Measurements from ENCODE around the gene BICC1.
"Not testable (repeated sequence)": the region's sequence is repeated elsewhere in the genome, so short reads cannot be mapped to it uniquely, and the experiment has no call there.

BICC1 gene

DNA sequence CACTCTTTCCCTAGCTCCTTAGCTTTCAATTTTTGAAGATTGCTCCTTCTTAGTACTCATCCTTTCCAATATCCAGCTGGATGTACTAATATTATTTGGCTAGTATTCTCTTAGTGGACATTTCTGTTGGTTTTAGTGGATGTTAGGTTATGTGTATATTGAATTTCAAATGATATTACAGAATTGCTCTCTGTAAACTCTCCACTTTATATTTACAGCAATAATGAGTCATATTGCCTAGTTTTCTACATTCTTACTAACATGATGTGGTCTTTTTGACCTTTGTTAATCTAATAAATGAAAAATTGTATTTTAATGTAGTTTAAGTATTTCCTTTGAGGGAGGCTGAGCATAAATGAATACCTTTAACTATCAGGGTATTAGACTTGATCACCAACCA lies 69.4 kb downstream of the BICC1 start:
- Histone ChIP-seq H3K4me1 (ENCODE audit: control insufficient read depth, insufficient read depth, low read length, poor library complexity, severe bottlenecking) (no peaks in the 10 kb centered on the region), H3K27ac (ENCODE audit: low read depth, low read length, severe bottlenecking) (no peak overlapping the region), H3K9me3 (ENCODE audit: control insufficient read depth, low read length) (no peaks in the 10 kb centered on the region), H3K36me3 (ENCODE audit: control insufficient read depth, insufficient read depth, low read length) (no peaks in the 10 kb centered on the region), H3K4me3 (ENCODE audit: extremely low read depth, insufficient read depth, low read length, poor library complexity, severe bottlenecking) (no peak overlapping the region)

DNA sequence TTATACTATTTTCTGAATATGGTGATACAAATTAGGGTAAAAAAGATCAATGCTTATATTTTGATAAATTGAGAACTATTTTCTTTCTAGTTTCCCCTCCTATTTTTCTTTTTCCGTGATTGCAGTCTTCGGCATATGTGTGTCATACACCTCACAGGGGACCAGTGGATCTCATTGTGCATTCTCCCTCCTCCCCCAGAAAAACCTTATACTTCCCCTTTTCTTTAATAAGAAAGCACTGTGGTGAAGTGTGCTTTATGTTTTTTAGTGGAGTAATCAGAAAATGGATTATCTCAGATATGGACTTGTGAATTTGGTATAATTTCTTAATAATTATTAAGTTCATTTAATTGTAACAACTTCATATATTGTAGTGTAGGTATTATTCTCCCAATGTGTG lies 72.8 kb downstream of the BICC1 start:
- no peaks in the 10 kb centered on the region for H3K9me3 ChIP-seq (ENCODE audit: control insufficient read depth, low read length)
- no peaks in the 10 kb centered on the region for H3K4me1 ChIP-seq (ENCODE audit: control insufficient read depth, insufficient read depth, low read length, poor library complexity, severe bottlenecking)
- WGBS, 2 experiments (ENCODE audit: insufficient coverage in 2 of 2) = 100% methylated on average over 2 of the region's 2 CpGs; no CpG with 5 or more reads in 1 of the 2 experiments
- no peak overlapping the region for H3K4me3 ChIP-seq (ENCODE audit: extremely low read depth, insufficient read depth, low read length, poor library complexity, severe bottlenecking)
- no peaks in the 10 kb centered on the region for H3K36me3 ChIP-seq (ENCODE audit: control insufficient read depth, insufficient read depth, low read length)
- no peak overlapping the region for H3K27ac ChIP-seq (ENCODE audit: low read depth, low read length, severe bottlenecking)

DNA sequence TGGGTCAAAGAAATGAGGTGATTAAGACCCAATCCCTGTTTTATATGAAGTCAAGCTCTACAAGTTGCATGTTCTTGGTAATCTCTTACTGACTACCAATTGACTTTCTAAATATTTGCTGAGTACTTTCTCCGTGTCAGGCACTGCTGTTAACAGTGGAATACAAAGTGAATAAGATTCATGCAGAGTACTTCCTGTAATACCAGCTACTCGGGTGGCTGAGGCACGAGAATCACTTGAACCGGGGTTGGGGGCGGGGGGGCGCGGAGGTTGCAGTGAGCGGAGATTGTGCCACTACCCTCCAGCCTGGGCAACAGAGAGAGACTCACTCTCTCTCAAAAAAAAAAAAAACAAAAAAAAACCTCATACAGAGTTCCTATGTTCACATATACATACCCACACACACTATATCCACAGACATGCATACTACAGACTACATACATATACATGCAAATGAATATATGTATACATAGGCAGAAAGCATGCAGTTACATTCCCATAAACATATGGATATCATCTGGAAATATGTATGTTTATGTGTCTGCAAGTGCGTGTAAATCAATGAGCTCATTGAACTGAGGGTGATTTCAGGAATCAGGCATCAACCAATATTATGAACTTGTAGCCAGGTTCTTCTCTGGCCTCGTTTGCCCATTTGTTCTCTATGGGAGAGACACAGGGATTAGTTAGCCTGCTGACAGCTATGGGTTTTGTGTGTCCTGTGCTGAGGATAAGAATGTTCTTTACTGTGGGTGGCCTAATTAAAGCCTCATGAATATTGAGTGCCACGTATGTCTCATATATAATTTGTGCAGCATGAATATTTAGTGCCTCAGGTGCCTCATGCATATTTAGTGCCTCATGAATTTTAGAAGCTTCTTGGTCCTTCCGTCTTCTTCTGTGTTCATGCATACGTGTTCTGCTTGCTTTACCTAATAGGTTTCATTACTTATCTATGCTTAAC lies 73.9 kb downstream of the BICC1 start:
- no peaks in the 10 kb centered on the region for H3K9me3 ChIP-seq (ENCODE audit: control insufficient read depth, low read length)
- 85 to 91% methylated on average over 5 to 13 of the region's 13 CpGs for WGBS, 2 experiments (ENCODE audit: insufficient coverage in 2 of 2)
- H3K4me1 ChIP-seq (ENCODE audit: control insufficient read depth, insufficient read depth, low read length, poor library complexity, severe bottlenecking) = no peaks in the 10 kb centered on the region
- no peak overlapping the region for H3K27ac ChIP-seq (ENCODE audit: low read depth, low read length, severe bottlenecking)
- H3K4me3 ChIP-seq (ENCODE audit: extremely low read depth, insufficient read depth, low read length, poor library complexity, severe bottlenecking) = no peak overlapping the region
- no peaks in the 10 kb centered on the region for H3K36me3 ChIP-seq (ENCODE audit: control insufficient read depth, insufficient read depth, low read length)

DNA sequence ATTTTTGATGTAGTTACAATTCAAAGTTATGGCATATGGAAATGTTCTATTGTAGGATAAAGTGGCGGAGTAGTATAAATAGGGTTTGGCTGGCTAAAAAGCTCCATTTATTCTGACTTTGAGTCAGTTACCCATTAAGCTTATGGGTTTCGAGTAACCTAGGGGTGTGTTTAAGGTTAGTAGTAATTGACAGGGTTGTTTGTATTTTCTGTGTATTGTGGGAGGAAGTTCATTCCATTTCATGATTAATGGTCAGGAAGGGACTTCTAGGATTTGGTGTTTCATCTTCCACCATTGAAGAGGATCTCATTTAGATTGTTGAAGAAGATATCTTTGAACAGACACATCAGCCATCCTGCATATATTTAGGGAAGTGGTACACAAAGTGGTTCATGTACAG lies 75.0 kb downstream of the BICC1 start:
- no peaks in the 10 kb centered on the region for H3K9me3 ChIP-seq (ENCODE audit: control insufficient read depth, low read length)
- no peak overlapping the region for H3K4me3 ChIP-seq (ENCODE audit: extremely low read depth, insufficient read depth, low read length, poor library complexity, severe bottlenecking)
- 79 to 100% methylated on average over 2 of the region's 2 CpGs for WGBS, 2 experiments (ENCODE audit: insufficient coverage in 2 of 2)
- H3K27ac ChIP-seq (ENCODE audit: low read depth, low read length, severe bottlenecking) = no peak overlapping the region
- H3K36me3 ChIP-seq (ENCODE audit: control insufficient read depth, insufficient read depth, low read length) = no peaks in the 10 kb centered on the region
- H3K4me1 ChIP-seq (ENCODE audit: control insufficient read depth, insufficient read depth, low read length, poor library complexity, severe bottlenecking) = no peaks in the 10 kb centered on the region

DNA sequence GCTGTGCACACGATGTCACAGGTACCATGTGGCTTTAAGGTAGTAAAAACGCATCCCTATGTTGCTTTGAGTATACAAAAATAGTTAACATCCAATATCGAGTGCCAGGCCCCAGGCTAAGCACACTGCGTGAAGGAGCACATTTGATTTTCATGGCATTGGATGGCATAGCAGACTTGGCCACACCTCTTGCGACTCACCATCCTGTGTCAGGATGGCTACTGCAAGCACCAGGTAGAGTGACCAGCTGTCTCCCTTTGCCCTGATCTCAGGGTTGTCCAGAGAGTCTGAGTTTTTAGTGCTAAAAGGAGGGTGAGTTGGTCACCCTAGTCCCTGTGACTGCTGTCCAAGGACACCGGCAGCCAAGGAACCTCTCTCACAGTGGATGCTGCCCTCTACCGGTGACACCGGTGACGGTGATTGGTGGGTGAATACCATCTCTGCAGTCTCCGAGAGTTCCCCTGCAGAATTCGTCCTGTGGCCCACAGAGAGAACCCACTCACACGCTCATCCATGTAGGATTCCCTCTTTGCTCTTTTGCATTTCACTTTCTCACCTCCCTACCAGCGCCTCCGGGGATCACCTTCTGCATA lies 76.1 kb downstream of the BICC1 start:
- H3K9me3 ChIP-seq (ENCODE audit: control insufficient read depth, low read length) = no peaks in the 10 kb centered on the region
- H3K27ac ChIP-seq (ENCODE audit: low read depth, low read length, severe bottlenecking) = no peak overlapping the region
- 93 to 95% methylated on average over 9 to 14 of the region's 14 CpGs for WGBS, 2 experiments (ENCODE audit: insufficient coverage in 2 of 2)
- no peaks in the 10 kb centered on the region for H3K36me3 ChIP-seq (ENCODE audit: control insufficient read depth, insufficient read depth, low read length)
- H3K4me3 ChIP-seq (ENCODE audit: extremely low read depth, insufficient read depth, low read length, poor library complexity, severe bottlenecking) = no peak overlapping the region
- H3K4me1 ChIP-seq (ENCODE audit: control insufficient read depth, insufficient read depth, low read length, poor library complexity, severe bottlenecking) = no peaks in the 10 kb centered on the region

DNA sequence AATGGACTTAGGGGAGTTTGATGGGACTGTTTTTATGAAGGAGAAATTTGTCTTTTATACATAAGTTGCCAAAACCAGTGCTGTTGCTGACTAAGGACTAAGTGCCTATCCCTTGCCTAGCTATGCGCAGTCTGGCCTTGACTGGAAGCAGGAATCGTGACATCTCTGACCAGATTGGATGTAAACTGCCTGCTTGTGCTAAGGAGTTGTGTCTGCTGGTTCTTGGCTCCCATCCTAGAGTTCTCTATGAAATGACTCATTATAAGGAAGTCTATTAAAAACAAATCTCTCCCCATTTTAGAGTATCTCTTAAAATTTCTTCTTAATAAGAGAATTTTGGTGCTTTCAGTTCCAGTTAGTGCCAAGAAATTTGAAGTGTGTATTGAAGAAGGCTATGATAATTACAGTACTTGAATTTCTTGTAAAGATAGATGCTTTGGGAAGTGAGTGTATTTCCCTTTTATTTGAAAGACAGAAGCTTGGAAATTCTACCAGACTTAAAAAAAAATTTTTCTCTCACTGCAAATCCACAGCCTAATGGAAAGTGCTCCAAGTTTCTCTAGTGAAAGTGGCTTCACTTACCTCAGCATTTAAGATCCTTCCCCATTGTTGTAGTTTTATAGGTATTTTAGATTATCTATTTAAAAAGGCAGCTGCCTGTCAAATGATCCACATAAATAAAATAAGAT lies 77.6 kb downstream of the BICC1 start:
- H3K36me3 ChIP-seq (ENCODE audit: control insufficient read depth, insufficient read depth, low read length) = no peaks in the 10 kb centered on the region
- no peak overlapping the region for H3K27ac ChIP-seq (ENCODE audit: low read depth, low read length, severe bottlenecking)
- WGBS, 2 experiments (ENCODE audit: insufficient coverage in 2 of 2) = 83 to 100% methylated on average over 1 of the region's 2 CpGs
- no peaks in the 10 kb centered on the region for H3K9me3 ChIP-seq (ENCODE audit: control insufficient read depth, low read length)
- no peak overlapping the region for H3K4me3 ChIP-seq (ENCODE audit: extremely low read depth, insufficient read depth, low read length, poor library complexity, severe bottlenecking)
- H3K4me1 ChIP-seq (ENCODE audit: control insufficient read depth, insufficient read depth, low read length, poor library complexity, severe bottlenecking) = no peaks in the 10 kb centered on the region

DNA sequence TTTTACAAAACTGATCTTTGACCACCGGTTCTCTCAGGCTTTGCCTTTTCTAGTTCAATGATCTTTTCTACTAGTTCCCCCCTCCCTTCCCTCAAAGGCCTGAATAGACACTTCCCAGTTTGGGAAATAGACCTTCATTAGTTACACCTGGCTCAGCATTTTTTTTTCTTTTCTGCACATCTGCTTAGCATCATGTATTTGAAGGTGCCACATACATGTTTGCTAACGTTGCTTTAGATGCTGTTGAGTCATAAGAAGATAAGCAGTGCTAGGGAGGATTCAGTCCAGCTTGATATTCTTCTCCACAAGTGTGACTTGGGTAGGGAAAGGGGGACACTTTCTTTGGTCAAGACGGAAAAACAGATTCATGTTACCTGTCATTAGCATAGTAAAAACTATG lies 78.3 kb downstream of the BICC1 start:
- Histone ChIP-seq H3K36me3 (ENCODE audit: control insufficient read depth, insufficient read depth, low read length) (no peaks in the 10 kb centered on the region), H3K9me3 (ENCODE audit: control insufficient read depth, low read length) (no peaks in the 10 kb centered on the region), H3K4me1 (ENCODE audit: control insufficient read depth, insufficient read depth, low read length, poor library complexity, severe bottlenecking) (no peaks in the 10 kb centered on the region), H3K4me3 (ENCODE audit: extremely low read depth, insufficient read depth, low read length, poor library complexity, severe bottlenecking) (no peak overlapping the region), H3K27ac (ENCODE audit: low read depth, low read length, severe bottlenecking) (no peak overlapping the region)
- 79 to 88% methylated on average over 1 to 3 of the region's 3 CpGs for WGBS, 2 experiments (ENCODE audit: insufficient coverage in 2 of 2)

DNA sequence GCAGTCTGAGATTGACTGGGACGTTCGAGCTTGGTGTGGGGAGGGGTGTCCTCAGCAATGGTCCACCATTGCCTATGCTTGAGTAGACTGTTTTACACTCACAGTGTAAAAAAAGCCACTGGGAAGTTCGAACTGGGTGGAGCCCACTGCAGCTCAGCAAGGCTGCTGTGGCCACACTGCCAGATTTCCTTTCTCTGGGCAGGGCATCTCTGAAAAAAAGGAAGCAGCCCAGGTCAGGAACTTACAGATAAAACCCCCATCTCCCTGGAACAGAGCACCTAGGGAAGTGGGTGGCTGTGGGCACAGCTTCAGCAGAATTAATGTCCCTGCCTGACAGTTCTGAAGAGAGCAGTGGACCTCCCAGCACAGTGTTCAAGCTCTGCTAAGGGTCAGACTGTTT lies 80.3 kb downstream of the BICC1 start:
- H3K4me3 ChIP-seq (ENCODE audit: extremely low read depth, insufficient read depth, low read length, poor library complexity, severe bottlenecking) = no peak overlapping the region
- H3K27ac ChIP-seq (ENCODE audit: low read depth, low read length, severe bottlenecking) = no peak overlapping the region
- 0% methylated on average over 1 of the region's 3 CpGs; no CpG with 5 or more reads in 1 of the 2 experiments for WGBS, 2 experiments (ENCODE audit: insufficient coverage in 2 of 2)
- H3K36me3 ChIP-seq (ENCODE audit: control insufficient read depth, insufficient read depth, low read length) = no peaks in the 10 kb centered on the region
- no peaks in the 10 kb centered on the region for H3K9me3 ChIP-seq (ENCODE audit: control insufficient read depth, low read length)
- no peaks in the 10 kb centered on the region for H3K4me1 ChIP-seq (ENCODE audit: control insufficient read depth, insufficient read depth, low read length, poor library complexity, severe bottlenecking)

DNA sequence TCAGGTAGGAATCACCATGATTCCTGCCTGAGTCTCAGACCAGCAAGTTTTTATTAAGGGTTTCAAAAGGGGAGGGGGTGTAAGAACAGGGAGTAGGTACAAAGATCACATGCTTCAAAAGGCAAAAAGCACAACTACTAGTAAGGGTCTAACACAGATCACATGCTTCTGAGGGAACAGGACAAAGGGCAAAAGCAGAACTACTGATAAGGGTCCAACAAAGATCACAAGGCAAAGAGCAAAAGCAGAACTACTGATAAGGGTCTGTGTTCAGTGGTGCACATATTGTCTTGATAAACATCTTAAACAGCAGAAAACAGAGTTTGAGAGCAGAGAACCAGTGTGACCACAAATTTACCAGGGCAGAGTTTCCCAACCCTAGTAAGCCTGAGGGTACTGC lies 84.5 kb downstream of the BICC1 start:
- H3K27ac ChIP-seq (ENCODE audit: low read depth, low read length, severe bottlenecking); H3K9me3 ChIP-seq (ENCODE audit: control insufficient read depth, low read length); H3K36me3 ChIP-seq (ENCODE audit: control insufficient read depth, insufficient read depth, low read length); H3K4me3 ChIP-seq (ENCODE audit: extremely low read depth, insufficient read depth, low read length, poor library complexity, severe bottlenecking); H3K4me1 ChIP-seq (ENCODE audit: control insufficient read depth, insufficient read depth, low read length, poor library complexity, severe bottlenecking): not testable (repeated sequence)

DNA sequence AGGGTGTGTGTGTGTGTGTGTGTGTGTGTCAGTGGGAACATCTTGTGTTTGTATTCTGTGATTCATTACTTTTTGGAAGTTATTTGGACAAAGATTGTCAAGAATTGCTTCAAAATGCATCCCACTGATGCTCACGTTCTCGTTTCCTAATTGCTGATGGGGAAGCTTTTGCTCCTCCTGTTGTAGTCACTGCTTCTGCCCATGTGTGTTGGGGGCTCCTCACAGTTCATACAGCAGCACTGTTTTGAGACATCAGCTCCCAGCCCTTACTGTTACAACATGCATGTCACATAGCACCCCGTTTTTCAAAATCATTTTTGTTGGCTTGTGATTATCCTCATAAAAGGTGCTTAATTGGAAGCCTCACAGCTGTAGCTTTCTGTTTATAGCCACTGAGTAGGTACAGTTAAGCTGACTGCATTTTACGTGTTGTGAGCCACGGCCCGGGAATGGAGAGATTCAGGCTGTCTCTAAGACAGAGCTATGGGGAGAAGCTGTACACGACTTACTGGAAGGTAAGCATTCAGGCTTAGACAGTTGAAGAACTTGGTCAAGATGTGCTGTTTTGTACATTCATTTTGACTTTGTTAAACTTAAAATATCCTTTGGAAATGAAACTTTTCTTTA lies 87.4 kb downstream of the BICC1 start:
- Histone ChIP-seq H3K36me3 (ENCODE audit: control insufficient read depth, insufficient read depth, low read length) (no peaks in the 10 kb centered on the region), H3K27ac (ENCODE audit: low read depth, low read length, severe bottlenecking) (no peak overlapping the region), H3K4me3 (ENCODE audit: extremely low read depth, insufficient read depth, low read length, poor library complexity, severe bottlenecking) (no peak overlapping the region), H3K9me3 (ENCODE audit: control insufficient read depth, low read length) (no peaks in the 10 kb centered on the region), H3K4me1 (ENCODE audit: control insufficient read depth, insufficient read depth, low read length, poor library complexity, severe bottlenecking) (no peaks in the 10 kb centered on the region)
- 86 to 90% methylated on average over 5 to 6 of the region's 7 CpGs for WGBS, 2 experiments (ENCODE audit: insufficient coverage in 2 of 2)
